Cerebellar nuclear complex (tissue), 1 donor: ENCODE results near the gene HCN4.
"Not testable (repeated sequence)": the region's sequence is repeated elsewhere in the genome, so short reads cannot be mapped to it uniquely, and the experiment has no call there.

Experiments
- DNase-seq, 2 experiments: peaks; one replicate each; lab custom pipeline; 2025; lab: John Stamatoyannopoulos, UW

Gene HCN4

GRCh38 chr15:73325191-73325861 lies 43.4 kb downstream of the HCN4 start:
- DNase-seq: no peak

DNA sequence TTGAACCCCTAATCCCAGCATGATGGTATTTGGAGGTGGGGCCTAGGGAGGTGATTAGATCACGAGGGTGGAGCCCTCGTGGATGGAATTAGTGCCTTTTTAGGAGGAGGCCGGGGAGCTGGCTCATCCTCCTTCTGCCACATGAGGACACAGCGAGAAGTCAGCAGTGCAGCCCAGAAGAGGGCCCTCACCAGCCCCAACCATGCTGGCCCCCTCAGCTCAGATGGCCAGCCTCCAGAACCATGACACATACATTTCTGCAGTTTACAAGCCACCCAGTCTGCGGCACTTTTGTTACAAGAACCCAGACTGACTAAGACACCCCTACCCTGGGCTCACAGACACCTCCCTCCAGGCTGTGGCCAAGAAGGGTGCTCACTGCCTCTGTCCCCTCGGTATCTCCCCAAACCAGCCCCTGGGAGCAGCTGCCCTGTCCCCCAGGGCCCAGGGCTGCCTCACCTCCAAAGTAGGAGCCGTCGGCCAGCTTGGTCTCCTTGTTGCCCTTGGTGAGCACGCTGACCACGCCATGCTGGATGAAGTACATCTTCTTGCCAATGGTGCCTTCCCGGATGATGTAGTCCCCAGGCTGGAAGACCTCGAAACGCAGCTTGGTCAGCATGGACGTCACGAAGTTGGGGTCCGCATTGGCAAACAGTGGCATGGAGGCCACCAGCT lies 44.1 kb downstream of the HCN4 start:
- no peak for DNase-seq

DNA sequence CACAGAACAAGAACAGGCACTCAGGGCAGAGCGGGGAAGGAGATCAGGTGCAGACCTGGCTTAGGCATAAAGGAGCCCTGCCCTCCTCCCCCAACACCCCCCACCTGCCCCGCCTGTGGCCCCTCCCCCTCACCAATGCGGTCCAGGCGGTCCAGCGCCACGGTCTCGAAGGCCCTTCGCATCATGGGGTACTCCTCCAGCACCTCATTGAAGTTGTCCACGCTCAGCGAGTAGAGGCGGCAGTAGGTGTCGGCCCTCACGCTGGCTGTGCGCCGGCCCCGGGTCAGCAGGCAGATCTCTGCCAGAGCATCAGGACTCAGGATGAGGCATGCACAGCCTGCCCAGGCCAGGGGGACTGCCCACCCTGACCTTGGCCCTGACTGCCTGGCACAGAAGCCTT lies 44.8 kb downstream of the HCN4 start:
- no peak for DNase-seq

GRCh38 chr15:73323374-73323955 lies 45.3 kb downstream of the HCN4 start:
- DNase-seq: no peak

DNA sequence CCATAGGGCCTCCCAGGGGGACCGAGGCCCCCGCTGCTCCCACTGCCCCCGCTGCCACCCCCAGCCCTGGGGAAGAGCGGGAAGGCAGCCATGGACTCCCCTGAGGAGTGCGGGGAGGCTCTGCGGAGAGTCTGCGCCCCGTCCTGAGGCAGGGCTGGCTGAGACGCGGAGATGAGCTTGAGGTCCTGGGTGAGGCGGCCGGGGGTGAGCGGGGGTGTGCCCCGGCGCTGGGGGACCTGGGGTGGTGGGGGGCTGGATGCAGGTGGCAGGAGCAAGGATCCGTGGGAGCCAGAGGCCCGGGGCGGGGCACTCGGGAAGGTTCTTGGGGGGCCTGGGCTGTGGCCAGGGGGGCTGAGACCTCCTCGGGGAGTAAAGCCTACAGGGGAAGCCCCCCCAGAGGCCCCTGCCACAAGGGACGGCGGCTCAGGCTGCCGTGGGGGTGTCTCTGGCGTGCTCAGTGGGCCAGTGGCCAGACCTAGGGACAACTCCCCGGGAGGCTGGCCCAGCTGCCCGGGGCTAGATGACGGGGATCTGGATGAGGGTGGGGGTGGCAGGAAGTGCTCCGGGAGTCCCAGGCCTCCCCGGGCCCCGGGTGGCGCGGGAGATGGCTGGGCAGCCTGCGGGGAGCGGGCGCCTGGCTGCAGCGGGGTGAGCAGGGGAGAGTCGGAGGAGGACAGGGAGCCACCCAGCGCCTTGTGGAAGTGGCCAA lies 45.9 kb downstream of the HCN4 start:
- no peak for DNase-seq

DNA sequence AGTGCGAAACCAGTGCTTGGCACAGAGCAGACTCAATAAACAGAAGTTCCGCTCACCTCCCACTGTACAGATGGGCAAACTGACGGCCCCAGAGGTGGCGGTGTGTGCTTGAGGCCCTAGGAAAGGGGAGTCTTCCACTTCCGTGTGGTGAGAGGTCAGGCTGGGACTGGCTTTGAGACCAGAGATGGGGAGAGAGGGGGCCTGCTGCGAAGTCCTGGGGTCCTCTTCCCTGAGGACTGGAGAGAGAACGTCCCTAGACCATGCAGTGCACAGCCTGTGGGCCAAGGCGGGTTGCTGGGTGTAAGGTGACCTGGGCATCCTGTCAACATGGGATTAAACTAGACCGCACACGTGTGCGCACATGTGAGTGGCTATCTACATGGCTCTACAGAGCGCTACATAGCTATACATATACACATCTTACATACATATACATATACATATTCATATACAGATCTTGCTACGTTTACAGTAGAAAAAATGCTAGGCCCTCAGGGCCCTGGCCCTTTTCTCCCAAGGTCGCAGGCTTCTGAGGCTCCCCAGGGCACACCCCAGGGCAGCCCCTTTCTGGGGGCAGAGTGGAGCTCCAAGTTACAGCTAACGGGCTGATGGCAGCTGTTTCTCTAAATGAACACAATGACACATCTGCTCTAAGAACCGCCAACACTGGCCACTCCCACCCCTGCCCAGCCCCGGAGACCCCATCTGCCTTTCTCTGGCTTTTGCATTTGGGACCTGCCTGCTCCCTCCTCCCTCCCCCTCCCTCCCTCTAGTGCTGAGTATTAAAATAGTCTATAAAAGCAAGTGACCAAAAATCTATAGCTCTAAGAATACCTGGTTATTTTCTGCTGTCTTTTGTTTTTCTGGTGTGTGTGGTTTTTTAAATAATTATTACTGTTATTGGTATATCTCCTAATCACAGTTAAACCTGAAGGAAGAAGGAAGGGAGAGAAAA lies 47.0 kb downstream of the HCN4 start:
- no peak for DNase-seq

GRCh38 chr15:73320619-73321180 lies 48.1 kb downstream of the HCN4 start:
- no peak for DNase-seq

DNA sequence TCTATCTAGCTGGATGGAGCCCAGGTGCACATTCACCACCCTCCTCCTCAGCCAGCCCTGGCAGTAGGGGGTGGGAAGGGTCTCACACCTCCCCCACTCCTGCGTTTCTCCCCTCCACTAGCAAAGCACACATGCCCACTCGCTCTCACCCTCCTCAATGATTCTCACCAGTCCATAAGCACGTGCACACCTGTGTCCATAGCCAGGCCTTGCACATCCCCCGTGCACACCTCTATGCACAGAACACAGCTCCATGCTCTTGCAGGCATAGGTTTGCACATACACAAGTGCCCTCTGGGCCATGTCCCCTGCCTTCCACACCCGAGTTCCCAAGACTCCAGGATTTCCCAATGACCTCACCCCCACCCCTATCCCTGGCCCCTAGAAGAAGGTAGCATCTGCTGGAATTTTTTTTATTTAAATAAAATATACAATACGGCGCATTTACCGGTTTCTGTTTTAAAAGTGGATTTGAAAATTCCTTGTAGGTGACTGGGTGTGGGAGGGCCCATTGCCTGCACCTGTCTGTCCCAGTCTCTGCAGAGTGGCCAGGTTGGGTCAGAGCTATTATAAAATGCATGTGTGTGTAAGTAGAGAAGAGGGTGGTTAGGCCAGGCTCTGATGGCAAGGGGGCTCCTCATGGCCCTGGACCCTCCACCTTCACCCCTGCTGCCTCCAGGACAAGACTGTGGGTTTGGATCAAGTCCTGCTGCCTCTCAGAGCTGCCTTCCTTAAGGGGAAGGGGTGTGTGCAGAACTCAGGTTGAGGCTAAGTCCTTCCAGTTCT lies 49.1 kb downstream of the HCN4 start:
- no peak for DNase-seq

GRCh38 chr15:73318463-73319351 lies 50.1 kb downstream of the HCN4 start:
- DNase-seq: no peak

DNA sequence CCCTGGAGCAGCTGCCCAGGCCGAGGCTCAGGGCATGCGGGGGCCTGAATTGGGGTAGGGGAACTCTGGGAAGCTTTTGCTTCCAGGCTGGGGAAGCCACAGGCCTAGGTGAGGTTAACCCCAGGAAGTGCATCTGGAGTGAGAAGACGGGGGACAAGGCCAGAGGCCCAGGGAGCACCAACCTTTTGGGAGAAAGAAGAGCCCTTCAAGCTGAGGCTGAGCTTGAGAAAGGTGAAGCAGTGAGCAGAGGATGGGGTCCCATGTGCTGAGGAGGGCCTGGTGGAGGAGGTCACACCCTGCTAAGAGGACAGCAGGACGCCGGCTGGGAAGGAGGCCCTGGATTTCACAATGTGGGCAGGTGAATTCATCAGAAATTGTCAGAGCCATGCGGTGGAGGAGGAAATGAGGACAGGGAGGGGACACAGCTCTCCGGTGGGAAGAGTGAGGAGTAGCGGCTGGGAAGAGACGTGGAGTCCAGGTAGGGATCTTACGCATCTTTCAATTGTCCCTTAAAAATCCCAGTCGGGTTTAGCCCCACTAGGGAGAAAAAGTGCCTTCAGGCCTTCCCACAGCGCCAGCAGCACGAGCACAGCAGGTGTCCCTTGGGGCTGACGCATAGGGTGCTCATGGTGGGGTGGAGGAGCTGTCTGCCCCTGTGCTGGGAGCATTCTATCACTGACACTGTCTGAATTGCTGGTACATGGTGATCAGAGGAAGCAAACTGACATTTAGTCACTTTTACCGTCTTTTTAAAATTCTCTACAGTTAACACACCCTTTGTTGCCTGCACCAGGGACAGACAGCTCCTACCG lies 50.9 kb downstream of the HCN4 start:
- DNase-seq: no peak

GRCh38 chr15:73313861-73314260 lies 54.9 kb downstream of the HCN4 start:
- no peak for DNase-seq

DNA sequence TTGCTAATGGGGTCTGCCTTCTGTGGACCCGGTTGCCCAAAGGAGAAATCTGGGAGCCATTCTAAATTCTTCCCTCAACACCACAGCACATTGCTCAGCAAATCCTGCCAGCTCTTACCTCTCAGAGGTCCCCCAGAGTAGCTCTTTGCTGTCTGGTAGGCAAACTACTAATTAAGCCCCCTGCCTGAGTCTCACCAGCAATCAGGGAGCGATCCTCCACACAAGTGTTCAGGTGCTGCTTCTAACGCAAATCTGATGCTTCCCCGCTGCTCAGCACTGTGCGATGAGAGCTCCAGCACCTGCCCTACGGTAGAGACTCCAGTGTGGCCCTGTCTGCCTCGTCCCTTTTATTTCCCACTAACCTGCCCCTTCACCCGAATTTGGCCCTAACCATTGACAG lies 60.5 kb downstream of the HCN4 start:
- DNase-seq: no peak

- DNase-seq: peak in 1 of 2 experiments; percentile 18
These were observed 63.2 kb downstream of the HCN4 start for GRCh38 chr15:73305331-73306211.

GRCh38 chr15:73303636-73304035 lies 65.1 kb downstream of the HCN4 start:
- no peak for DNase-seq

DNA sequence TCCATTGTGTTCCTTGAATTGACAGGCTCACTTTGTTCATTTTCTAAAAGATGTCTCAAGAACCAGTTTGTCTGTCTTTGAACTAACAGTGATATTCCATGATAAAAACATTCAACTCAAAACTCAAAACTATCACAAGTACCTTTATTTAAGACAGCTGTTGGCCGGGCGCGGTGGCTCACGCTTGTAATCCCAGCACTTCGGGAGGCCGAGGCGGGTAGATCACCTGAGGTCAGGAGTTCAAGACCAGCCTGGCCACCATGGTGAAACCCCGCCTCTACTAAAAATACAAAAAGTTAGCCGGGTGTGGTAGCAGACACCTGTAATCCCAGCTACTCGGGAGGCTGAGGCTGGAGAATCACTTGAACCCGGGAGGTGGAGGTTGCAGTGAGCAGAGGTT lies 68.5 kb downstream of the HCN4 start:
- not testable (repeated sequence) for DNase-seq

GRCh38 chr15:73298522-73299245 lies 70.1 kb downstream of the HCN4 start:
- no peak for DNase-seq
